ENCODE data around the gene UBR7.

UBR7 gene

DNA sequence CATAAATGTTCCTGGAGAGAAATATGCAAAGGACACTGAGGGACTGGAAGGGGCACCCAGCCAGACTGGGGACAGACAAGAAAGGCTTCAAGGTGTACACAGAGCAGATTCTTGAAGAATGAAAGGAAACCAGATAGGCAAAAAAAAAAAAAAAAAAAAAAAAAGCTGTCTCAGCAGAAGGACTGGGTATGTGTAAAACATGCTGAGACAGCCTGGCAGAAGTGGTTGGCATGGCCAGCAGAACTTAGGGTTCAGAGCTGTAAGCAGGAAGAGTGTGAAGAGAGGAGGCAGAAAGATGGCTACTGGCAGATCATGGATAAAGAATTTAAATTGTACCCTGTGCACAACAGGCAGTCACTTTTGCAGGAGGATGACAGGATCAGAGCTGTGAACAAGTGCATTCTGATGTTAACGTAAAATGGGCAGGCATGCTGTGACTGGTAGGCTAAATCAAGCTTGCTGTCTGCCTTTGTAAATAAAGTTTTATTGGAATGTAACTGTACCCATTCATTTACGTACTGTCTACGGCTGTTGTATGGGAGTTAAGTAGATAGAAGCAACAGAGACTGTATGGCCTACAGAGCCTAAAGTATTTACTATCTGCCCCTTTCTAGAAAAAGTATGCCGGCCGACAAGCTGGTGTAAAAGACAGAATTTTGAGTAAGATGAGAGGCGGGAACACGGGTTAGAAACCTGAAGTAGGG lies 42.2 kb downstream of the UBR7 start:
- DNase-seq (ENCODE audit: low read depth in 2 of 2): no peak

DNA sequence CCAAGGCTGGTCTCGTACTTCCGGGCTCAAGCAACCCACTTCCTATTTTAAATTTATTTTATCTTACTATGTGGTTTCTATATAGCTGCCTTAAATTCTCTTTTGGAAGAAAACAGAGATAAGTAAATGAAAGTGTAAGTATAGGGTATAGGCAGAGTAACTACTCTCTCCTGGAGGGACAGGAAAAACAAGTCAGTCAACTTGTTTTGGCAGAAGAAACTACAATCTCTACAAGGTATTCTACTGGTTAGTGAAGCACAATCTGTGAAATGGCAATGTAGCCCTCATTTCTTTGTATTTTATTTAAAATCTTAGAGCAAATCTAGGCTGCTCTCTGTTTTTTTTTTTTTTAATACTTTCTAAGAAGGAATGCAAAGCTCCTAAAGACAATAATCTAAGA lies 55.4 kb downstream of the UBR7 start:
- no peak for DNase-seq (ENCODE audit: low read depth in 2 of 2)

DNA sequence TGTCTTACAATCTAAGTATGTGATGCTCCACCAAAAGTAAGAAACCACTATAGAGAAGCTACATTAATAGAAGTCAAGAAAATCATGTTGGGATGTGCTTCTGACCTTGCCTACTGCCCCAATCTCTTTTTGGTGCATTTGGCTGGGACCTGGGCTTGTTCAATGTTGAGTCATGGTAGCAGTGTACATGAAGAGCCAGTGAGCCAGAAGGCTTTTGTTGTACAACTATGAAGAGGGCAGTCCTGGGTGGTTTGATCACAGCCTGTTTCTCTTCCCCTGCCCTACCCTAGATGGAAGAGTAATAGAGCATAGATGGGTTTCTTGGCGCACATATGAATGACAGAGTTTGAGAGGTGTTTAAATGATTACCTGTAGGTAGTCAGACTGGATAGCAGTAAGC lies 56.4 kb downstream of the UBR7 start:
- DNase-seq (ENCODE audit: low read depth in 2 of 2): no peak

- no peak for DNase-seq (ENCODE audit: low read depth in 2 of 2)
Observed at GRCh38 chr14:93266127-93266526, 59.1 kb downstream of the UBR7 start.

DNA sequence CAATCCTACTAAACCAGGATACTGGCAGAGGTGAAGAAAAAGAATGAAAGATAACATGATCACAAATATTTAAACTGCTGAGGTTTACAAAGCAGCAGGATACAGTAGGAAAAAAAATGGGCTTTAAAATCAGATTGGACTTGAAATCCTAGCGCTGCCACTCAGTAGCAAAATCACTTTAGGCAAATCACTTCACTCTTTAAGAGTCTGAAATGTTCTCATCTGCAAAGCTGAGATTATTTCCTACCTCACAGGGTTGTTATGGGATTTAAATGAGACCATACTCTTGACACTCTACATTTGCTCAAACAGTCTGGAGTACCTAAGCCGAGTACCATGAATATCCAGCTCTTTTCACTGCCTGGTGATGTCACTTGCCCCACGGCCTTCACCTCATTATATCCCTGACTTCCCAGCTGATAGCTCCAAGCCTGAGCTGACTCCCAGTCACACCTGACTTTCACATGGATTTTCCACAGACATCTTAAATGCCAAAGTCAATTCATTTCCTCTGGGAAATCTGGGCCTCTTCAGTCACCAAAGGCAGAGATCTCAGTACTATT lies 60.2 kb downstream of the UBR7 start:
- no peak for DNase-seq (ENCODE audit: low read depth in 2 of 2)

DNA sequence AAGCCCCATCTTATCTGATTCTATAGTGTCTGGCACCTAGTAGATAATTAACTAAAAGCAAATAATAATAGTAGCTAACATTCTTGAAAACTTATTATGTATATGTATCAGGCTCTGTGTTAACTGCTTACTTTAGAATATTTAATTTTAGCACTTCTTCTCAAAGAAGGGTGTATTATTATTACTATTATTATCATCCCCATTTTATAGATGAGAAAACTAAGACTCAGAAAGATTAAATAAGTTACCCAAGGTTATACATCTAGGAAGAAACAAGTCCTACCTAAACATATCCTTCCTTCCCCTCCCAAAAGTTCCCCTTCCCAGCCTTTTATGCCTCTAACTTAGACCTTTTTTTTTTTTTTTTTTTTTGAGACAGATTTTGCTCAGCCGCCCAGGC lies 61.4 kb downstream of the UBR7 start:
- no peak for DNase-seq (ENCODE audit: low read depth in 2 of 2)

- no peak for DNase-seq (ENCODE audit: low read depth in 2 of 2)
Observed at GRCh38 chr14:93269341-93270068, 62.4 kb downstream of the UBR7 start.

GRCh38 chr14:93271111-93271510 lies 64.1 kb downstream of the UBR7 start:
- no peak for DNase-seq (ENCODE audit: low read depth in 2 of 2)

- DNase-seq (ENCODE audit: low read depth in 2 of 2): no peak
Observed at GRCh38 chr14:93274055-93274806, 67.2 kb downstream of the UBR7 start.

GRCh38 chr14:93276031-93276716 lies 69.1 kb downstream of the UBR7 start:
- DNase-seq (ENCODE audit: low read depth in 2 of 2): no peak
